IPS DF 6.9 (cell line): ENCODE results near the gene POU5F1.
"Not testable (repeated sequence)": the region's sequence is repeated elsewhere in the genome, so short reads cannot be mapped to it uniquely, and the experiment has no call there.

Experiments
- DNase-seq: peaks from one replicate; pipeline ENCODE4 v3.0.0-alpha.2; 2013; ENCODE audit warnings: low read depth, low spot score
- H3K27ac ChIP-seq: one replicate; pipeline ENCODE4 v1.5.1; 2013; ENCODE audit warnings: low read length, control low read depth
- H3K27me3 ChIP-seq: 2 replicates; pipeline ENCODE4 v1.6.1; 2013; ENCODE audit warnings: mild to moderate bottlenecking, low read length; ENCODE audit not compliant: control insufficient read depth, insufficient read depth
- H3K36me3 ChIP-seq: 2 replicates; pipeline ENCODE4 v1.6.1; 2013; ENCODE audit warnings: low read length; ENCODE audit not compliant: control insufficient read depth, insufficient read depth
- H3K4me1 ChIP-seq: 2 replicates; pipeline ENCODE4 v1.6.1; 2013; ENCODE audit warnings: low read length; ENCODE audit not compliant: control insufficient read depth, insufficient read depth
- H3K4me3 ChIP-seq: 2 replicates; pipeline ENCODE4 v1.5.1; 2013; ENCODE audit warnings: mild to moderate bottlenecking, low read length
- H3K9me3 ChIP-seq: 2 replicates; pipeline ENCODE4 v1.6.1; 2013; ENCODE audit warnings: low read length, inconsistent platforms; ENCODE audit not compliant: control insufficient read depth, insufficient read depth
- WGBS: extraction: QIAGEN DNeasy Blood & Tissue Kit; methylation state at CpG from one replicate; pipeline ENCODE4 v1.1.7; 2013; ENCODE audit warnings: mixed read lengths, missing lambda C conversion rate; ENCODE audit not compliant: insufficient read length, insufficient coverage; 5-methylcytosine and 5-hydroxymethylcytosine counted together

The POU5F1 gene

DNA sequence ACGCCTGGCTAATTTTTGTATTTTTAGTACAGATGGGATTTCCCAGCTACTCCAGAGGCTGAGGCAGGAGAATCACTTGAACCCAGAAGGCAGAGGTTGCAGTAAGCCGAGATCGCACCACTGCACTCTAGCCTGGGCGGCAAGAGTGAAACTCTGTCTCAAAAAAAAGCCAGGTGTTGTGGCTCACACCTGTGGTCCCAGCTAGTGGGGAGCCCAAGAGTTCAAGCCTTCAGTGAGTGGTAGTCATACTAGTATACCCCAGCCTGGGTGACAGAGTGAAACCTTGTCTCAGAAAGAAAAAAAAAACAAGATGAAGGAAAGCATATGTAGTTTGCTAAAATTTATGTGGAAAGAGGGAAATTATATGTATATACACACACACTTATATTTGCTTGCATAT, 20.0 kb upstream of the POU5F1 start:
- Histone ChIP-seq H3K9me3 (no peaks in the 10 kb centered on the region), H3K4me1 (no peaks in the 10 kb centered on the region), H3K27me3 (no peaks in the 10 kb centered on the region), H3K4me3 (no peak overlapping the region), H3K27ac (no peak overlapping the region), H3K36me3 (no peaks in the 10 kb centered on the region)
- DNase-seq = no peak
- no CpG with 5 or more reads among the region's 4 CpGs for WGBS

DNA sequence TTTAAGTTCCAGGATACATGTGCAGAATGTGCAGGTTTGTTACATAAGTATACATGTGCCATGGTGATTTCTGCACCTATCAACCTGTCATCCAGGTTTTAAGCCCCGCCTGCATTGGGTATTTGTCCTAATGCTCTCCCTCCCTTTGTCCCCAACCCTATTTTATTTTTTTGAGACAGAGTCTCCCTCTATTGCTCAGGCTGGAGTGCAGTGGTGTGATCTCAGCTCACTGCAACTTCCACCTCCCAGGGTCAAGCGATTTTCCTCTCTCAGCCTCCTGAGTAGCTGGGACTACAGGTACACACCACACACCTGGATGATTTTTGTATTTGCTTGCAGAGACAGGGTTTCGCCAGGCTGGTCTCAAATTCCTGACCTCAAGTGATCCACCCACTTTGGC, 18.7 kb upstream of the POU5F1 start:
- not testable (repeated sequence) for H3K4me3 ChIP-seq, H3K27ac ChIP-seq, H3K4me1 ChIP-seq, DNase-seq, H3K9me3 ChIP-seq, H3K36me3 ChIP-seq, H3K27me3 ChIP-seq
- WGBS = no CpG with 5 or more reads among the region's 3 CpGs

DNA sequence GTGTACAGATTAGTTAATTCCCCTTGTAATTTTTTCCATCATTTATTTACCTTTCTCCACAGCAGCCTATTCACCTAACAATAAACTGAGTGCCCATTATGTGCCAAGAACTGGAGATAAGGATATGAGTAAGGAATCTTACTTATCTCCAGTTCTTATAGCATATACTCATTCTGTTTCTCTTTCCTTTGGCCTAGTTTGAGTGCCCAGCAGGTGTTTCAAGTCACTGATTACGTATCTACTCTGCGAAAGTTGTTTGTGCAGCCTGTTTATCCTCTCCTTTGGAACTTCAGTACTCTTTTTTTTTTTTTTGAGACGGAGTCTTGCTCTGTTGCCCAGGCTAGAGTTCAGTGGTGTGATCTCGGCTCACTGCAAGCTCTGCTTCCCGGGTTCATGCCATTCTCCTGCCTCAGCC, 17.3 kb upstream of the POU5F1 start:
- H3K4me1 ChIP-seq = 0 out of 2 replicates have a peak, but pooled peaks cover 2% of the 10 kb centered on the region
- WGBS = no CpG with 5 or more reads among the region's 5 CpGs
- H3K27ac ChIP-seq = no peak overlapping the region
- no peak for DNase-seq
- no peaks in the 10 kb centered on the region for H3K27me3 ChIP-seq
- H3K36me3 ChIP-seq = no peaks in the 10 kb centered on the region
- H3K4me3 ChIP-seq = no peak overlapping the region
- no peaks in the 10 kb centered on the region for H3K9me3 ChIP-seq

DNA sequence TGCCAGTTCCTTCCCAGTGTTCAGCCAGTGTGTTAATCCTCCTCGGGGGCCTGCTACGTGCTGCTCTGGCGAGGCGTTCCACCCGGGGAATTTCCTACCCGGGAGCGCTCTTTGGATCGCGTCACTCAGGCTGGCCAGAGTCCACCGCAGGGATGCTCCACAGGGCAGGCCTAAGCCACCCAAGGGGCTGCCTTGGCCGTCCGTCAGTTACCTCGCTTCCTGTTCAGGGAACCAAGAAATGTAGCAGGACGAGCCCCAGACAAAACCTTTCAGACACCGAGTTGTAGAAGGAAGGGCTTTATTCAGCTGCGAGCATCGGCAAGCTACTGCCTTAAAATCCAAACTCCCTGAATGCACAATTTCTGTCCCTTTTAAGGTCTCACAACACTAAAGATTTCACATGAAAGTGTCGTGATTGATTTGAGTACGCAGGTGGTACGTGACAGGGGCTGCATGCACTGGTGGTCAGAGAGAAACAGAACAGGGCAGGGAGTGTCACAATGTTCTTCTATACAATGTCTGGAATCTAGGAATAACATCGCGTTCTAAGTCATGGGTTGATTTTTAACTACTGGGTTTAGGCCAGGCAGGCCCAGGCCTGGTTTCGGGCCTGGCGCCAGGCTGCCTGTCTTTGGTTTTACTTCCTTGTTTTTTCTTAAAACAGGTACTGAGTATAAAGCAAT, 15.7 kb upstream of the POU5F1 start:
- H3K27ac ChIP-seq = no peak overlapping the region
- DNase-seq = no peak
- H3K4me3 ChIP-seq = no peak overlapping the region
- no peaks in the 10 kb centered on the region for H3K9me3 ChIP-seq
- no peaks in the 10 kb centered on the region for H3K27me3 ChIP-seq
- 0 out of 2 replicates have a peak, but pooled peaks cover 2% of the 10 kb centered on the region for H3K4me1 ChIP-seq
- WGBS = no CpG with 5 or more reads among the region's 24 CpGs
- H3K36me3 ChIP-seq = no peaks in the 10 kb centered on the region

DNA sequence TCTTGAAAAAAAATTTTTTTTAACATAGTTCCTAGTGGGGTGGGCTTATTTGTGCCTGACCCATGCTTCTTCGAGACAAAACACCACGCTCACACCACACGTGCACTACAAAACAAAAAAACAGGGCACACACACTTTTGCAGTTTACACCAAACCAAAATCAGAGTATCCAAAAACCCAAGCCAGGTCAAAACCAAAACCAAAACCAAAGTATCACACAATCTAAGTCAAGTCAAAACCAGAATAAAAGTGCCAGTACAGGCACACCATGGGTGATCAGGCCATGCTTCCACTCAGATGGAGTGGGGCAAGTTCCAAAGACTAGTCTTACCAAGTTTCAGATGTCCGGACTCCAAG, 15.2 kb upstream of the POU5F1 start:
- H3K9me3 ChIP-seq, H3K4me1 ChIP-seq, H3K27me3 ChIP-seq, H3K4me3 ChIP-seq, H3K36me3 ChIP-seq, H3K27ac ChIP-seq, DNase-seq: not testable (repeated sequence)
- no CpG with 5 or more reads among the region's 4 CpGs for whole genome bisulfite sequencing

DNA sequence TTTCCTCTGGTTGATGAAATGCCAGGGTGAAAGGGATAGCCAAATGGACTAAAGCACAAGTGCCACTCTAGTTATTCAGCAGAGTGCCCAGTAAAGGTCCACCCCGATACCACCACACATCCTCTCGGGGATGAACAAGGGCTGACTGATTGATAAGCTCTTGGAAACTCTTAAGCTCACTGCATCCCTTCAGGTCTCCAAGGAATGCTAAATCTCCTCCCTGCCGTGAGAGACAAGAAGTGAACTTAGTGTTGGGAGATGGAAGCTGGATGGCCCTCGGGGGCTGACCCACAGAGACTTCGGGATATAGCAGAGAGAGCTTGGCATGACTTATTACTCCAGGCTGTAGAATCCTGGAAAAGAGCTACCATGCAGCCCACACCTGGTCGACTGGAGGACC, 13.4 kb upstream of the POU5F1 start:
- not testable (repeated sequence) for H3K27me3 ChIP-seq, H3K36me3 ChIP-seq, H3K4me3 ChIP-seq, H3K4me1 ChIP-seq, DNase-seq, H3K9me3 ChIP-seq, H3K27ac ChIP-seq
- no CpG with 5 or more reads among the region's 6 CpGs for WGBS

DNA sequence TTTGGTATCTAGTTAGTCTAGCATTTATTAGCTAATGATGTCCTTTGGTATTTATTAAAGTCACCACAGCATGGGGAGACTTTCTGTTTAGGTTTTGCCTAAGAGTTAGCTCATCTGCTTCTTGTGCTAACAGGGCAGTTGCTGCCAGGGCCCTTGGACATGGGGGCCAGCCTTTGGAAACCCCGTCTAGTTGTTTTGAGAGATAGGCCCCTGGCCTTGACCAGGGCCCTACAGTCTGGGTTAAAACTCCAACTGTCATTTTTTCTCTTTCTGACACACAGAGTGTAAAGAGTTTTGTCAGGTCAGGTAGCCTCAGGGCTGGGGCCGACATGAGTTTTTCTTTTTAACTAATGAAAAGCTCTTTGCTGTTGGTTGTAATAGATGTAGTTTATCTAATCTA, 12.8 kb upstream of the POU5F1 start:
- not testable (repeated sequence) for H3K4me1 ChIP-seq, H3K9me3 ChIP-seq, H3K4me3 ChIP-seq, H3K36me3 ChIP-seq, H3K27me3 ChIP-seq, DNase-seq, H3K27ac ChIP-seq
- WGBS = no CpG with 5 or more reads among the region's 2 CpGs

DNA sequence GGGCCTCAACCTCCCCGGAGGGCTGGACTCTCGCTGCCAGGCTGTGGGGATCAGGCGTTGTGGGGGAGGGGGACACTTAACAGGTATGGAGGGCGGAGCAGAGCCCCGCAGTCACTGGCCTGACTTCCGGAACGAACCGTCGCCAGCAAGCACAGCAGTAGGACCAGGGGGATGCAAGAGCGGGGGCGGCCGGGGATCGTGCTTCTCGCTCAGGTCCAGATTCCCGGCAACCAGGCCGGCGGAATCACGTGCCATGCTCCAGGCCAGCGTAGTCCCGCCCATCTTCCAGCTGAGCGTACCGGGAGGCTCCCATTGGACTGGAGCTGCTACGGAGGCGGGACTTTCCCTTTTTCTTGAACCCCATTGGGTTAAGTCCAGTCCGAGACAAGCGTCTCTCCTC, 10.0 kb upstream of the POU5F1 start:
- H3K36me3 ChIP-seq = no peaks in the 10 kb centered on the region
- no peaks in the 10 kb centered on the region for H3K27me3 ChIP-seq
- no peak for DNase-seq
- WGBS = no CpG with 5 or more reads among the region's 26 CpGs
- H3K27ac ChIP-seq = no peak overlapping the region
- H3K4me1 ChIP-seq = peaks cover 4% of the 10 kb centered on the region; the same call in 1 of the 2 replicates
- H3K4me3 ChIP-seq = no peak overlapping the region
- no peaks in the 10 kb centered on the region for H3K9me3 ChIP-seq

DNA sequence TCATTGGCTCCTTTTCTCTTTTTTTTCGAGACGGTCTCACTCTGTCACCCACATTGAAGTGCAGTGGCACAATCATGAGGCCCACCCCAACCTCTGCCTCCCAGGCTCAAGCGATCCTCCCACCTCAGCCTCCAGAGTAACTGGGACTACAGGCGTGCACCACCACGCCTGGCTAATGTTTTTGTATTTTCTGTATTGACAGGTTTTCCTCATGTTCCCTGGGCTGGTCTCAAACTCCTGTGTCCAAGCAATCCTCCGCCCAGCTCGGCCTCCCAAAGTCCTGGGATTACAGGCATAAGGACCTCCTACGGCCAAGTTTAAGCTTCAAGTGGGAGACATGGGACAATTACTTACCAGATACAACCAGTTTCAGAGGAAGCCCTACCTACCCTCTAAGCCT, 9.4 kb upstream of the POU5F1 start:
- Histone ChIP-seq H3K27ac (no peak overlapping the region), H3K36me3 (no peaks in the 10 kb centered on the region), H3K4me3 (no peak overlapping the region), H3K9me3 (no peaks in the 10 kb centered on the region), H3K27me3 (no peaks in the 10 kb centered on the region), H3K4me1 (peaks cover 4% of the 10 kb centered on the region; the same call in 1 of the 2 replicates)
- no CpG with 5 or more reads among the region's 8 CpGs for WGBS
- no peak for DNase-seq

DNA sequence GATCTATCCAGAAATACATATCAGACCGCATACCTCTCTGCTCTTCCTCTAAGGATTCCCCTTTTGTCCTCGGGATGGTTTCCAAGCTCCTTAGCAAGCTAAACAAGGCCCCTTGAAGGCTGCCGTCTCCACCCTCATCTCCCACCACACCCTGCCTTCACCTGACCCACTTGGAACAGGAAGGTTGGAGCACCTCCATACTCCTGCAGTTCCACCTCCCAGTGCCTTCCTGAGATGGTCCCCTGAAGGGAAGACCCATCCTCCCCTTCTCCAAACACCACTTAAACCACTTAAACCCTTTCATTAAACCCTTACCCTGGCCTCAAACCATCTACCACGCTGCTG, 8.5 kb upstream of the POU5F1 start:
- Histone ChIP-seq H3K36me3 (no peaks in the 10 kb centered on the region), H3K4me3 (no peak overlapping the region), H3K27me3 (no peaks in the 10 kb centered on the region), H3K4me1 (peaks cover 4% of the 10 kb centered on the region; the same call in 1 of the 2 replicates), H3K9me3 (no peaks in the 10 kb centered on the region), H3K27ac (no peak overlapping the region)
- DNase-seq = no peak
- WGBS = 100% methylated on average over 1 of the region's 4 CpGs
